ENCODE measurements around the gene RAB40A. TPM values are rescaled to one million over a fixed set of nuclear protein-coding genes. Genes with fewer than 3 reads are reported as not detected.
"Not testable (repeated sequence)": the region's sequence is repeated elsewhere in the genome, so short reads cannot be mapped to it uniquely, and the experiment has no call there.

Gene RAB40A
- total RNA-seq, 3 donors from 2014 or later = 0.48 to 2.5 (median 2.3) TPM

GRCh38 chrX:103488332-103488731 lies 31.0 kb downstream of the RAB40A start:
- Histone ChIP-seq H3K4me3 (no peak overlapping the region), H3K36me3 (no peaks in the 10 kb centered on the region), H3K4me1 (no peaks in the 10 kb centered on the region), H3K27ac (no peak overlapping the region), H3K9me3 (no peaks in the 10 kb centered on the region), H3K27me3 (peaks cover 0 to 20% of the 10 kb centered on the region in 2 donors)
- TF ChIP-seq CTCF (IDR thresholded peaks at IDR 0.05) = peak in 2 of 3 donors; percentile 8 to 9
- TF ChIP-seq POLR2AphosphoS5 (IDR thresholded peaks at IDR 0.05) = no peak
- TF ChIP-seq POLR2A (IDR thresholded peaks at IDR 0.05) = no peak
- no peak for DNase-seq (ENCODE audit: low spot score in 2 of 2)
- intact Hi-C loops (cut with DNase I; ENCODE audit: low total_unique reads) = no loop called here

- intact Hi-C loops (cut with DNase I; ENCODE audit: low total_unique reads) = no loop called here
- peaks cover 0 to 27% of the 10 kb centered on the region in 2 donors for H3K27me3 ChIP-seq
- H3K27ac ChIP-seq = no peak overlapping the region
- H3K36me3 ChIP-seq = no peaks in the 10 kb centered on the region
- no peaks in the 10 kb centered on the region for H3K9me3 ChIP-seq
- no peak overlapping the region for H3K4me3 ChIP-seq
- H3K4me1 ChIP-seq = no peaks in the 10 kb centered on the region
- TF ChIP-seq POLR2AphosphoS5 (IDR thresholded peaks at IDR 0.05) (no peak), POLR2A (IDR thresholded peaks at IDR 0.05) (no peak), CTCF (IDR thresholded peaks at IDR 0.05) (no peak)
- DNase-seq (ENCODE audit: low spot score in 2 of 2) = no peak
Measured at GRCh38 chrX:103483720-103484119, 35.6 kb downstream of the RAB40A start.

DNA sequence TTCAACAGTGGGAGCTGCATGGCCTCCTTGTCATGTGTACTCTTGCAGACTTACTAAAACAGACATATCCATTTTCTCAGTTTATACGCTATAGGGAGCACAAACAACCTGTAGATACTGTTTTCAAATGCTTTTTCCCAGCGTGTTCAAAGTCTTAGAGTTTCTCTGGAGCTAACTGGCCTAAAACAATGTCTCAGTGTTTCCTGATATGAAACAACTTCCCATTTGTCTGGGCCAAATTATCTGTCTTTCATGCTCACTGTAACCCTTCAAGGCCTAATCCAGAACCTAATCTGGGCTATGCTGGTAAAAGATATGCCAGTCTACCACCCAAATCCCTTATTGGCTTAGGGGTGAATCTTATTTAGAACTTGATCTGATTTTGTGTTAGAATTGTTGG lies 38.8 kb downstream of the RAB40A start:
- no peak for TF ChIP-seq POLR2AphosphoS5 (IDR thresholded peaks at IDR 0.05)
- TF ChIP-seq POLR2A (IDR thresholded peaks at IDR 0.05) = no peak
- TF ChIP-seq CTCF (IDR thresholded peaks at IDR 0.05) = no peak
- no peaks in the 10 kb centered on the region for H3K9me3 ChIP-seq
- H3K4me3 ChIP-seq = no peak overlapping the region
- H3K36me3 ChIP-seq = no peaks in the 10 kb centered on the region
- H3K4me1 ChIP-seq = no peaks in the 10 kb centered on the region
- DNase-seq (ENCODE audit: low spot score in 2 of 2) = no peak
- intact Hi-C loops (cut with DNase I; ENCODE audit: low total_unique reads) = no loop called here
- no peak overlapping the region for H3K27ac ChIP-seq
- H3K27me3 ChIP-seq = peaks cover 0 to 22% of the 10 kb centered on the region in 2 donors

- TF ChIP-seq CTCF (IDR thresholded peaks at IDR 0.05) = no peak
- no peak for TF ChIP-seq POLR2AphosphoS5 (IDR thresholded peaks at IDR 0.05)
- TF ChIP-seq POLR2A (IDR thresholded peaks at IDR 0.05) = no peak
- H3K4me3 ChIP-seq = no peak overlapping the region
- intact Hi-C loops (cut with DNase I; ENCODE audit: low total_unique reads) = no loop called here
Measured at GRCh38 chrX:103477496-103477895, 41.8 kb downstream of the RAB40A start.

GRCh38 chrX:103475381-103475780 lies 43.9 kb downstream of the RAB40A start:
- no peak for DNase-seq (ENCODE audit: low spot score in 2 of 2)
- Histone ChIP-seq H3K27ac (no peak overlapping the region), H3K4me3 (no peak overlapping the region), H3K4me1 (no peaks in the 10 kb centered on the region), H3K9me3 (peaks cover 0 to 6% of the 10 kb centered on the region in 2 donors), H3K36me3 (no peaks in the 10 kb centered on the region), H3K27me3 (peaks cover 0 to 56% of the 10 kb centered on the region in 2 donors)
- intact Hi-C loops (cut with DNase I; ENCODE audit: low total_unique reads) = no loop called here
- TF ChIP-seq CTCF (IDR thresholded peaks at IDR 0.05) = no peak
- TF ChIP-seq POLR2A (IDR thresholded peaks at IDR 0.05) = no peak
- no peak for TF ChIP-seq POLR2AphosphoS5 (IDR thresholded peaks at IDR 0.05)

More at GRCh38 chrX:103477496-103477895, 41.8 kb downstream of the RAB40A start:
- no peaks in the 10 kb centered on the region for H3K4me1 ChIP-seq
- H3K27me3 ChIP-seq = peaks cover 0 to 37% of the 10 kb centered on the region in 2 donors
- no peak for DNase-seq (ENCODE audit: low spot score in 2 of 2)
- no peaks in the 10 kb centered on the region for H3K36me3 ChIP-seq
- H3K9me3 ChIP-seq = no peaks in the 10 kb centered on the region
- H3K27ac ChIP-seq = no peak overlapping the region

DNA sequence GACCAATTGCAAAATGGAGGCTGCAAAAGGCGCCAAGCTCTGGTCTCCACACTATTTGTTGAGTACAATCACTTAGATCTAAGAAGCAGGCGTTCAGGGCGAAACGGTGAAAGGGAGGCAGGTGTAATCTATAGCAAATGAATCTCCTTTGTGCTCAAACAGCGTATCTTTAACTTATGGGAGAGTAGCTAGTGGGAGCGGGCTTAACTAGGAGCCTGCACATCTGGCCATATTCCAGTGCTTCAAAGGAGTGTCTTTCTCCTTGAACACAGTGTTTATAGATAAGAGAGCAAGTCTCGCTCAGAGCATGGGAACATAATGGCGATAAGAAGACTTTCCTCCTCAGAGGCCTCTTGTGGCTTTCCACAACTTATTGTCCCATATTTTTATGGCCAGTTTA lies 49.3 kb downstream of the RAB40A start:
- DNase-seq (ENCODE audit: low spot score in 2 of 2); H3K36me3 ChIP-seq; H3K4me3 ChIP-seq; H3K27ac ChIP-seq; H3K9me3 ChIP-seq; H3K4me1 ChIP-seq; intact Hi-C loops (cut with DNase I; ENCODE audit: low total_unique reads): not testable (repeated sequence)
- H3K27me3 ChIP-seq = peaks cover 0 to 60% of the 10 kb centered on the region in 2 donors
